ENCODE data around the gene PXT1. TPM values are rescaled to one million over a fixed set of nuclear protein-coding genes. Genes with fewer than 3 reads are reported as not detected.
"Not testable (repeated sequence)": the region's sequence is repeated elsewhere in the genome, so short reads cannot be mapped to it uniquely, and the experiment has no call there.

Gene PXT1
- total RNA-seq, 2 donors from 2014 or later: not detected

- DNase-seq (no peak), ATAC-seq (no peak)
- intact Hi-C loops (cut with DNase I, micrococcal nuclease): no loop called here
Observed at GRCh38 chr6:36376742-36377141, 65.9 kb downstream of the PXT1 start.

- intact Hi-C loops (cut with DNase I, micrococcal nuclease): no loop called here
- no peak for ATAC-seq
- DNase-seq: no peak
Observed at GRCh38 chr6:36376183-36376582, 66.5 kb downstream of the PXT1 start.

- ATAC-seq (no peak), DNase-seq (no peak)
- intact Hi-C loops (cut with DNase I, micrococcal nuclease): no loop called here
Observed at GRCh38 chr6:36375644-36376155, 67.0 kb downstream of the PXT1 start.

- ATAC-seq (no peak), DNase-seq (no peak)
- intact Hi-C loops (cut with DNase I, micrococcal nuclease): no loop called here
Observed at GRCh38 chr6:36374972-36375371, 67.7 kb downstream of the PXT1 start.

GRCh38 chr6:36374194-36374593 lies 68.5 kb downstream of the PXT1 start:
- no peak for DNase-seq
- intact Hi-C loops (cut with DNase I, micrococcal nuclease): no loop called here
- no peak for ATAC-seq

- no peak for DNase-seq
- intact Hi-C loops (cut with DNase I, micrococcal nuclease): no loop called here
- no peak for ATAC-seq
Observed at GRCh38 chr6:36373368-36374019, 69.2 kb downstream of the PXT1 start.

- peak in 1 of 2 donors; percentile 12 for DNase-seq
- intact Hi-C loops (cut with DNase I, micrococcal nuclease): no loop called here
- ATAC-seq: no peak
Observed at GRCh38 chr6:36372088-36372487, 70.6 kb downstream of the PXT1 start.

- DNase-seq (no peak), ATAC-seq (no peak)
- intact Hi-C loops (cut with DNase I, micrococcal nuclease): no loop called here
Observed at GRCh38 chr6:36371211-36371610, 71.4 kb downstream of the PXT1 start.

GRCh38 chr6:36370638-36371037 lies 72.0 kb downstream of the PXT1 start:
- intact Hi-C loops (cut with DNase I, micrococcal nuclease): no loop called here
- no peak for DNase-seq

GRCh38 chr6:36368921-36369865 lies 73.5 kb downstream of the PXT1 start:
- intact Hi-C loops (cut with DNase I, micrococcal nuclease): no loop called here
- ATAC-seq (no peak), DNase-seq (no peak)

More at GRCh38 chr6:36370638-36371037, 72.0 kb downstream of the PXT1 start:
- ATAC-seq: no peak

- intact Hi-C loops (cut with DNase I, micrococcal nuclease): no loop called here
- no peak for DNase-seq
- ATAC-seq: no peak
Observed at GRCh38 chr6:36368421-36368820, 74.2 kb downstream of the PXT1 start.

GRCh38 chr6:36367743-36368142 lies 74.9 kb downstream of the PXT1 start:
- DNase-seq (no peak), ATAC-seq (no peak)
- intact Hi-C loops (cut with DNase I, micrococcal nuclease): no loop called here

- intact Hi-C loops (cut with DNase I, micrococcal nuclease): loop anchor here in 1 of 2 donors (5.0 kb wide), 1 partner anchor 63 kb away; no protein-coding TSS in a partner anchor
- ATAC-seq (peak; percentile 19), DNase-seq (peak in 1 of 2 donors; percentile 21)
Observed at GRCh38 chr6:36364669-36365479, 77.8 kb downstream of the PXT1 start.

- intact Hi-C loops (cut with DNase I, micrococcal nuclease): loop anchor here in 1 of 2 donors (5.0 kb wide), 1 partner anchor 62 kb away; no protein-coding TSS in a partner anchor
Observed at GRCh38 chr6:36364061-36364635, 78.5 kb downstream of the PXT1 start.

GRCh38 chr6:36363371-36363752 lies 79.3 kb downstream of the PXT1 start:
- intact Hi-C loops (cut with DNase I, micrococcal nuclease): loop anchor here in 1 of 2 donors (5.0 kb wide), 1 partner anchor 61 kb away; no protein-coding TSS in a partner anchor
- not testable (repeated sequence) for DNase-seq, ATAC-seq

More at GRCh38 chr6:36364061-36364635, 78.5 kb downstream of the PXT1 start:
- not testable (repeated sequence) for ATAC-seq, DNase-seq

GRCh38 chr6:36362551-36363370 lies 79.9 kb downstream of the PXT1 start:
- ATAC-seq: no peak
- DNase-seq: no peak
- intact Hi-C loops (cut with DNase I, micrococcal nuclease): loop anchor here in 1 of 2 donors (5.0 kb wide), 1 partner anchor 60 kb away; no protein-coding TSS in a partner anchor

- ATAC-seq (no peak), DNase-seq (no peak)
- intact Hi-C loops (cut with DNase I, micrococcal nuclease): loop anchor here in 1 of 2 donors (5.0 kb wide), 1 partner anchor 59 kb away; no protein-coding TSS in a partner anchor
Observed at GRCh38 chr6:36361071-36361470, 81.6 kb downstream of the PXT1 start.
